ENCODE measurements around the gene MAP2K5. TPM values are rescaled to one million over a fixed set of nuclear protein-coding genes. Genes with fewer than 3 reads are reported as not detected.

MAP2K5 gene
- total RNA-seq, 2 experiments from 2014 or later: 17.0 to 20.8 TPM

DNA sequence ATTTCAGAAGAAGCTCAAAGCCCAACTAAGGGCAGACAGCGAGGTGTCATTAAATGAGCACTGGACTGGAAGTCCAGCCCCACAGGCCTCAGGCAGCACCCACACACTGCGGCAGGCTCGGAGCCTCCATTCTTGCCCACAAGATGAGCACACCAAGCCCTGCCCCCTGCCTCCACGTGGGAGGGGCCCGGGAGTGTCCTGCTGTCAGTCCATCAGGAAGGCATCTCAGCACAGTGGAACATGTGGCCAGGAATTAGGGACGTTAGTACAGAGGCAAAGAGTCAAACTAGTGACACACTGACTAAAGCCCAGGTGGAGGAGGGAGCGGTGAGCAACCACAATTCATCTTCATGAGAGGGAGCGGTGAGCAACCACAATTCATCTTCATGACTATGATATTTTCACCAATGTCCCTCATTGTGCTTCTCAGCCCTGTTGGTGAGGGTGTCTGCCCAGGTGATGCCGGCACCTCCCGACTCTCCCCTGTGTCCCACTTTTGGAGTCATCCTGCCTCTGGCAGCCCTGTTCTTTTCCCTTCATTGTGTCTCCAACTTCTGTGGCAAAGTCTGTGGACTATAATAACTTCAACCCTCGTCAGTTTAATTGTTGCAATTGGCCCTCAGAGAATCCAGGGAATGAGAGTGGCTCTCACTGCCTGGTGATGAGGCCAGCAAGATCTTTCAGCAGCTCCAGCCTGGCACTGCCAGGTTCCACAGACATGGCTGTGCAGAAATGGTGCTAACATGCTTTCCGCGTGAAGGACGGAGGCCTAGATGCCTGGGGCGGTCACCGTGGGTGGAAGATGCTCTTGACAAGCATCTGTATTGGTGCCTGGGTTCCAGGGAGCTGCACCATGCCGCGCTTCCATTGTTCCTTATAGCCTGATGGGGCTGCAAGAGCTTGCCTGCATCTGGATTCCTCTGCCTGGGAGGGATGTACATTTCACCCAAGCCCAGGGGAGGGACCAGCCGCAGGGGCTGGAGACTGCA, 259.7 kb downstream of the MAP2K5 start:
- Mint-ChIP-seq H3K36me3 (no peaks in the 10 kb centered on the region), H3K9me3 (no peaks in the 10 kb centered on the region), H3K27ac (no peak overlapping the region), H3K27me3 (no peaks in the 10 kb centered on the region), H3K4me3 (no peak overlapping the region), H3K4me1 (no peaks in the 10 kb centered on the region)
- DNase-seq: no peak

GRCh38 chr15:67803299-67803698, 260.8 kb downstream of the MAP2K5 start:
- H3K27me3 Mint-ChIP-seq: no peaks in the 10 kb centered on the region
- DNase-seq: no peak
- no peak overlapping the region for H3K27ac Mint-ChIP-seq
- H3K9me3 Mint-ChIP-seq: no peaks in the 10 kb centered on the region
- H3K4me1 Mint-ChIP-seq: no peaks in the 10 kb centered on the region
- H3K36me3 Mint-ChIP-seq: peaks cover 2% of the 10 kb centered on the region
- no peak overlapping the region for H3K4me3 Mint-ChIP-seq

DNA sequence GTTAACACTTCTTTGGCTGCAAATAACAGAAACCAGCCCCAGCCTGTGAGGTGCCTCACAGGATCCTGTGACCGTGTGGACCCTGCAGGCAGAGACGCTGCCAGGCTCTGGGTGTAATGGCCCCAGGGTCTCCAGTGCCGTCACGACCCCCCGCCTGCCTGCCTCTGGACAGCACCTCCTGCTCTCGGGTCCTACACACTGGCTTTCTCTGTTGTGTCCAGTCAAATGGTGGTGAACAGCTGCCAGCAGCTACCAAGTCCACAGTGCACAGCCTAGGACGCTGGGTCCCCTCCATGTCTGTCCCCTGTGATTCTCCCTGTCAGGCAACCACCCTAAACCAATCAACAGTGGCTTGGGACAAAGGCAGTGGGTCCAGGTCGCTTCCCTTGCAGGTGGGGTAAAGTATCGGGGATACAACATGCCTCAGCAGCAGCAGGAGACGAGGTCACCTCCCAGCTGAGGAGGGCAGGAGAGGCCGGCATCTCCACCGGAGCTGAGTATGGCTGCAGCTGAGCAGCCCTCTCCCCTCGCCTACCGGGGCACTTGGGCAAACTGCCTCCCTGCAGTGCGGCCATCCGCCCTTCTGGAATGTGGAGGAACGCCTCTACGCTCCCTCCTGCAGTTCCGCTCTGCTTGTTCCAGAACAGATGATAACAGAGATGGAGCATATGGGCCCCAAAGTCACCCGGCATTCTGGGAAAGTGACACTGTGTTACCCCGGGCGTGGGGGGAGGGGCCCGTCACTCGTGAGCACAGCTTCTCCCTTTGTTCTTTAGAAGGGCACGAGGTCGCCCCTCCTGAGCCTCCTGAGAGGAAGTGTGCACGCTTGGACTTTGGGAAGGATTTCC, 261.7 kb downstream of the MAP2K5 start:
- Mint-ChIP-seq H3K27ac (no peak overlapping the region), H3K36me3 (peaks cover 2% of the 10 kb centered on the region), H3K9me3 (no peaks in the 10 kb centered on the region), H3K4me3 (no peak overlapping the region), H3K27me3 (no peaks in the 10 kb centered on the region), H3K4me1 (no peaks in the 10 kb centered on the region)
- no peak for DNase-seq

- H3K27me3 Mint-ChIP-seq: no peaks in the 10 kb centered on the region
- H3K36me3 Mint-ChIP-seq: peaks cover 2% of the 10 kb centered on the region
- no peak for DNase-seq
- no peak overlapping the region for H3K27ac Mint-ChIP-seq
- H3K4me3 Mint-ChIP-seq: no peak overlapping the region
- no peaks in the 10 kb centered on the region for H3K4me1 Mint-ChIP-seq
- H3K9me3 Mint-ChIP-seq: no peaks in the 10 kb centered on the region
These were observed 262.6 kb downstream of the MAP2K5 start for GRCh38 chr15:67805008-67805665.

GRCh38 chr15:67805666-67806516, 263.4 kb downstream of the MAP2K5 start:
- H3K27me3 Mint-ChIP-seq: no peaks in the 10 kb centered on the region
- no peak for DNase-seq
- H3K4me1 Mint-ChIP-seq: no peaks in the 10 kb centered on the region
- peaks cover 2% of the 10 kb centered on the region for H3K36me3 Mint-ChIP-seq
- H3K4me3 Mint-ChIP-seq: no peak overlapping the region
- H3K27ac Mint-ChIP-seq: no peak overlapping the region
- H3K9me3 Mint-ChIP-seq: no peaks in the 10 kb centered on the region

DNA sequence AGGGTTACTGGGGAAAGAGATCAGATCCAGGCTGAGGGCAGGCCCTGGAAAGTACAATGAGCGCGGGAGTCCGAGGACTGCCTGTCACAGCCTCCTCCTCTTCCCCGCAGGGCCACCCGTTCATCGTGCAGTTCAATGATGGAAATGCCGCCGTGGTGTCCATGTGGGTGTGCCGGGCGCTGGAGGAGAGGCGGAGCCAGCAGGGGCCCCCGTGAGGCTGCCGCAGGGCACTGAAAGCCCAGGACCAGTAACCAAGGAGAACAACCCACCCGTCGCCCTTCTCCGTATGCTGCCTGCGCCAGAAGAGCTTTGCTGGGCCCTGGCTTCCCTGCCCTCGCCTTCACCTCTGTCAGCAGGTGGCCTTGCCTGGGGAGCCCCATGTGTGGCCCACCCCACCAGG, 264.0 kb downstream of the MAP2K5 start:
- DNase-seq: no peak
- Mint-ChIP-seq H3K4me3 (no peak overlapping the region), H3K4me1 (no peaks in the 10 kb centered on the region), H3K9me3 (no peaks in the 10 kb centered on the region), H3K36me3 (peaks cover 2% of the 10 kb centered on the region), H3K27me3 (no peaks in the 10 kb centered on the region), H3K27ac (no peak overlapping the region)

DNA sequence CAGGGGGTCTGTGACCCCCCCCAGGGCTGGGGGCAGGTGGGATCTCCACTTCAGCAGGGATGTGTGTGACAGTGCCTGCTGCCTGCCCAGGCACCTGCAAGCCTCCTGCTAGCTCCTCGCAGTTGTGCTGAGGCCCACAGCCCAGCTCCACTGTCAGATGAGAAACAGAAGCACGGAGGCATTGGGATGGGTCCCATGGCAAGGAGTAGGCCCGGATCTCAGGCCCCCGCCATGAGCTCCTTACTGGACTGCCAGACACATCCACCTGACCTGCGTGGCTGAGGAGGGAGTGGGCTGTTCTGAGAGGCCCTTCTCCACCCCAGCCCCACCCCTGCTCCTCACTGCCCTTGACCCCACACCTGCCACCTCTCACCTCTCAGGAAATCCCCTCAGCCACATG, 264.6 kb downstream of the MAP2K5 start:
- Mint-ChIP-seq H3K27me3 (no peaks in the 10 kb centered on the region), H3K4me1 (no peaks in the 10 kb centered on the region), H3K4me3 (no peak overlapping the region), H3K36me3 (peaks cover 2% of the 10 kb centered on the region), H3K27ac (no peak overlapping the region), H3K9me3 (no peaks in the 10 kb centered on the region)
- DNase-seq: no peak

DNA sequence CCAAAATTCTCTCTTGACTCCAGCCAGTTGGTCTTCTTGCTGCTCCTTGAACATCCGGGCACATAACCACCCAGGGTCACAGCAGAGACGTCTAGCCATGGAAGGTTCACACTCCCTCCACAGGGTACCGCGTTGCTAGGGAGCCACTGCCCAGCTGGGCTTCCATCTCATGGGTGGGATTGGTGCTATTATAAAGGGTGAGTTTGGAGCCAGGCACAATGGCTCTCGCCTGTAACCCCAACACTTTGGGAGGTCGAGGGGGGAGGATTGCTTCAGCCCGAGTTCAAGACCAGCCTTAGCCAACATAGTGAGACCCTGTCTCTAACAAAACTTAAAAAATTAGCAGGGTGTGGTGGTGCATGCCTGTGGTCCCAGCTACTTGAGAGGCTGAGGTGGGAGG, 265.3 kb downstream of the MAP2K5 start:
- Mint-ChIP-seq H3K36me3 (peaks cover 2% of the 10 kb centered on the region), H3K27ac (no peak overlapping the region), H3K4me3 (no peak overlapping the region), H3K4me1 (no peaks in the 10 kb centered on the region), H3K27me3 (no peaks in the 10 kb centered on the region), H3K9me3 (no peaks in the 10 kb centered on the region)
- no peak for DNase-seq

- H3K27ac Mint-ChIP-seq: no peak overlapping the region
- H3K27me3 Mint-ChIP-seq: no peaks in the 10 kb centered on the region
These were observed 266.3 kb downstream of the MAP2K5 start for GRCh38 chr15:67808821-67809220.

DNA sequence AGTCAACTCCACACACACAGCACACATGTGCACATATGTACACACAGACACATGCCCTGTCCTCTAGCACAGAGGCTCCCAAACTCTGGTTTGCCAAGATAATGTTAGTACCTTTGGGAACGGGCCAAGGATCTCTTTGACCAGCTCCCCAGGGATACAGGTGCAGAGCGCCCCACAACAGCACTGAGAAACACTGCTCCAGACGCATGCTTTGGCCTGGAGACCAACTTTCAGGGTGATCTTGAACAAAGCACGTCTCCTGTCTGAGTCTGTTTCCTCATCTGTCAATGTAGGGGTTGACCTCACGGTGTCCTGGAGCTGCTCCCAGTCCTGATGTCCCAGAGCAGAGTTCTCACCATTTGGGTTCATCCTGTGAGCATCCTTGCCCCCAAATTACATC, 266.9 kb downstream of the MAP2K5 start:
- Mint-ChIP-seq H3K4me1 (no peaks in the 10 kb centered on the region), H3K9me3 (no peaks in the 10 kb centered on the region), H3K4me3 (no peak overlapping the region), H3K27ac (no peak overlapping the region), H3K36me3 (peaks cover 2% of the 10 kb centered on the region), H3K27me3 (no peaks in the 10 kb centered on the region)
- DNase-seq: no peak

More at GRCh38 chr15:67808821-67809220, 266.3 kb downstream of the MAP2K5 start:
- no peaks in the 10 kb centered on the region for H3K4me1 Mint-ChIP-seq
- H3K9me3 Mint-ChIP-seq: no peaks in the 10 kb centered on the region
- no peak overlapping the region for H3K4me3 Mint-ChIP-seq
- no peak for DNase-seq
- H3K36me3 Mint-ChIP-seq: peaks cover 2% of the 10 kb centered on the region

GRCh38 chr15:67809866-67810265, 267.4 kb downstream of the MAP2K5 start:
- Mint-ChIP-seq H3K4me1 (no peaks in the 10 kb centered on the region), H3K9me3 (no peaks in the 10 kb centered on the region), H3K27me3 (no peaks in the 10 kb centered on the region), H3K36me3 (peaks cover 2% of the 10 kb centered on the region), H3K4me3 (no peak overlapping the region), H3K27ac (no peak overlapping the region)
- no peak for DNase-seq

GRCh38 chr15:67812241-67812644, 269.7 kb downstream of the MAP2K5 start:
- H3K9me3 Mint-ChIP-seq: peaks cover 5% of the 10 kb centered on the region
- H3K4me3 Mint-ChIP-seq: no peak overlapping the region
- no peak overlapping the region for H3K27ac Mint-ChIP-seq
- DNase-seq: no peak
- peaks cover 8% of the 10 kb centered on the region for H3K27me3 Mint-ChIP-seq
- H3K36me3 Mint-ChIP-seq: peaks cover 9% of the 10 kb centered on the region
- H3K4me1 Mint-ChIP-seq: no peaks in the 10 kb centered on the region

- Mint-ChIP-seq H3K4me3 (no peak overlapping the region), H3K27me3 (peaks cover 15% of the 10 kb centered on the region), H3K4me1 (no peaks in the 10 kb centered on the region), H3K9me3 (peaks cover 5% of the 10 kb centered on the region), H3K27ac (no peak overlapping the region), H3K36me3 (peaks cover 7% of the 10 kb centered on the region)
- no peak for DNase-seq
These were observed 270.7 kb downstream of the MAP2K5 start for GRCh38 chr15:67813104-67813634.

DNA sequence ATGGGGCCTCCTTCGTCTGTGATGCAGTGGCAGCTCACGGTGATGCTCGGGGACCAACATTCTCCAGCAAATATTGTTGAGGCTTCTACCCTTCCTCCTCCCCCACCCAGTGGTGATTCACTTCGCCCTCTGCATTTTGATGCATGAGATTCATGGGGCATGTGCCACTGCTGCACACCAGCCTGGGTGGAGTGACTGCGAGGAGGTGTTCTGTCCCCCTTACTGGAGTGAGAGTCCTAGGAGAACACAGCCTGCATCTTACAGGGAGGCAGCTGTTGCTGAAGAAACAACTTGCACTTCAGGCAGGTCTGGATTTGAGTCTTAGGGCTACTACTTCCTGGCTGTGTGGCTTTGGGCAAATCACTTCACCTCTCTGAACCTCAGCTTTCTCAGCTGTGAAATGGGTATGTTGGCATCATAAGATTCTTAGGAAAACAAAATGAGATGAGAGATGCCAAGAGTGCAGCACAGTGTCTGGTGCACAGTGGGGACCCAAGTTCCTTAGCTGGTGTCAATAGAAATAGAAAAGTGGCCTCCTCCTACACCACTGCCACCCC, 272.6 kb downstream of the MAP2K5 start:
- H3K36me3 Mint-ChIP-seq: peaks cover 8% of the 10 kb centered on the region
- no peak for DNase-seq
- peaks cover 5% of the 10 kb centered on the region for H3K9me3 Mint-ChIP-seq
- peaks cover 32% of the 10 kb centered on the region for H3K27me3 Mint-ChIP-seq
- H3K27ac Mint-ChIP-seq: no peak overlapping the region
- H3K4me3 Mint-ChIP-seq: no peak overlapping the region
- peaks cover under 1% of the 10 kb centered on the region for H3K4me1 Mint-ChIP-seq

Data from activated naive CD8-positive, alpha-beta T cell treated with anti-CD3 and anti-CD28 coated beads for 36 hours (primary cell).